SK-N-SH (cell line): ENCODE results near the gene TRIM29. TPM values are rescaled to one million over a fixed set of nuclear protein-coding genes. Genes with fewer than 3 reads are reported as not detected.

Source experiments
- CTCF ChIA-PET: fragments of 300-600, 350-600 bp; formaldehyde crosslinking; extraction: SDS; loops from one replicate; lab custom pipeline; 2021; lab: Yijun Ruan, JAX
- POLR2A ChIA-PET: fragments of 350-600 bp; sonication (Branson Sonifier 250); formaldehyde crosslinking; extraction: SDS; loops from one replicate; lab custom pipeline; 2020; ENCODE audit warnings: antibody characterized with exemption, inconsistent platforms; lab: Yijun Ruan, JAX
- DNase-seq: peaks from one replicate; pipeline ENCODE4 v3.0.0; 2012
- H2AFZ ChIP-seq: fragments of 200-600 bp; sonication (generic); 2 replicates; pipeline ENCODE4 v1.8.1; 2016; ENCODE audit warnings: antibody characterized with exemption, mild to moderate bottlenecking, low read depth
- H3F3A ChIP-seq: fragments of 200-600 bp; sonication (generic); replicated peaks from 2 replicates; pipeline ENCODE3; 2016; ENCODE audit warnings: antibody characterized with exemption, mild to moderate bottlenecking; ENCODE audit not compliant: insufficient read depth
- H3K27ac ChIP-seq, 2 experiments: fragments of 200-500 bp in 1 of 2; fragments of 200-600 bp in 1 of 2; sonication (Bioruptor generic) in 1 of 2; sonication (generic), shearing (Covaris generic) in 1 of 2; 2 replicates each; pipeline versions ENCODE4 v1.5.1 to v1.6.1; 2014 to 2016; ENCODE audit warnings: low read depth in 2 of 2, inconsistent platforms in 1 of 2, low read length in 1 of 2, mild to moderate bottlenecking in 1 of 2, mixed read lengths in 1 of 2
- H3K27me3 ChIP-seq: fragments of 200-600 bp; sonication (generic), shearing (Covaris generic); 2 replicates; pipeline ENCODE4 v1.6.1; 2016; ENCODE audit warnings: mixed run types; ENCODE audit not compliant: insufficient read depth
- H3K36me3 ChIP-seq, 2 experiments: fragments of 200-500 bp in 1 of 2; fragments of 200-600 bp in 1 of 2; sonication (Bioruptor generic) in 1 of 2; sonication (generic) in 1 of 2; replicated peaks in 1 of 2; 2 replicates each; pipeline versions ENCODE3 to v1.5.1; 2014 to 2016; ENCODE audit warnings: low read length in 1 of 2, mild to moderate bottlenecking in 1 of 2; ENCODE audit not compliant: insufficient read depth in 2 of 2, control insufficient read depth in 1 of 2
- H3K4me1 ChIP-seq, 2 experiments: fragments of 200-500 bp in 1 of 2; fragments of 200-600 bp in 1 of 2; sonication (Bioruptor generic) in 1 of 2; sonication (generic), shearing (Covaris generic) in 1 of 2; 2 replicates each; pipeline versions ENCODE4 v1.5.1 to v1.6.1; 2014 to 2016; ENCODE audit warnings: low read depth in 1 of 2, low read length in 1 of 2, mixed run types in 1 of 2; ENCODE audit not compliant: insufficient read depth in 2 of 2, control insufficient read depth in 1 of 2
- H3K4me2 ChIP-seq: fragments of 200-600 bp; sonication (generic), shearing (Covaris generic); 2 replicates; pipeline ENCODE4 v1.6.1; 2017; ENCODE audit warnings: mixed run types
- H3K4me3 ChIP-seq, 2 experiments: fragments of 200-500 bp in 1 of 2; fragments of 200-600 bp in 1 of 2; sonication (Bioruptor generic) in 1 of 2; sonication (generic), shearing (Covaris generic) in 1 of 2; 2 replicates each; pipeline versions ENCODE4 v1.5.1 to v1.8.1; 2014 to 2016; ENCODE audit warnings: low read depth in 2 of 2, inconsistent platforms in 1 of 2, low read length in 1 of 2, mild to moderate bottlenecking in 1 of 2, mixed read lengths in 1 of 2, moderate library complexity in 1 of 2
- H3K79me2 ChIP-seq: fragments of 200-600 bp; sonication (generic); 2 replicates; pipeline ENCODE4 v1.8.1; 2017; ENCODE audit warnings: mild to moderate bottlenecking; ENCODE audit not compliant: insufficient read depth
- H3K9ac ChIP-seq: fragments of 200-600 bp; sonication (generic); 2 replicates; pipeline ENCODE4 v1.6.1; 2017; ENCODE audit warnings: mixed run types
- H3K9me2 ChIP-seq: fragments of 200-600 bp; sonication (generic); 2 replicates; pipeline ENCODE4 v1.6.1; 2017; ENCODE audit warnings: mixed run types
- H3K9me3 ChIP-seq: fragments of 200-600 bp; sonication (generic); 2 replicates; pipeline ENCODE4 v1.6.1; 2017; ENCODE audit warnings: mixed run types, mild to moderate bottlenecking, moderate library complexity
- H4K20me1 ChIP-seq: fragments of 200-600 bp; sonication (generic); 2 replicates; pipeline ENCODE4 v1.6.1; 2017; ENCODE audit warnings: mild to moderate bottlenecking, mixed run types; ENCODE audit not compliant: insufficient read depth
- CHD2 ChIP-seq: fragments of 150-350 bp; IDR thresholded peaks from 2 replicates; pipeline ENCODE4 v1.6.1; 2018; ENCODE audit warnings: low read length; ENCODE audit not compliant: partially characterized antibody
- FOSL2 ChIP-seq: IDR thresholded peaks from 2 replicates; pipeline ENCODE4 v1.4.0; 2012; ENCODE audit warnings: low read depth, mild to moderate bottlenecking, moderate library complexity, borderline replicate concordance
- FOXM1 ChIP-seq: IDR thresholded peaks from 2 replicates; pipeline ENCODE4 v1.4.0; 2012; ENCODE audit warnings: low read depth, mild to moderate bottlenecking
- GABPA ChIP-seq: IDR thresholded peaks from 2 replicates; pipeline ENCODE4 v1.4.0; 2012; ENCODE audit warnings: low read depth, mild to moderate bottlenecking
- MEF2A ChIP-seq: IDR thresholded peaks from 2 replicates; pipeline ENCODE4 v1.4.0; 2012; ENCODE audit warnings: low read depth, borderline replicate concordance
- RAD21 ChIP-seq: IDR thresholded peaks from 2 replicates; pipeline ENCODE4 v1.6.1; 2012; ENCODE audit warnings: mild to moderate bottlenecking, low read length
- RXRA ChIP-seq: IDR thresholded peaks from 2 replicates; pipeline ENCODE4 v1.4.0; 2012; ENCODE audit warnings: low read depth, mild to moderate bottlenecking, borderline replicate concordance
- YY1 ChIP-seq: IDR thresholded peaks from 2 replicates; pipeline ENCODE4 v1.4.0; 2012; ENCODE audit warnings: low read depth, mild to moderate bottlenecking
- WGBS: methylation state at CpG from one replicate; pipeline ENCODE4 v1.1.6; 2017; ENCODE audit warnings: low lambda C conversion rate; 5-methylcytosine and 5-hydroxymethylcytosine counted together
- polyA plus RNA-seq, 3 experiments: library from polyadenylated mRNA; depleted of rRNA; stranded (reverse); fragments of >200 nt; gene quantifications; 2 replicates each; pipeline ENCODE4 v1.2.3, GENCODE V29; 2012
- TF ChIP-seq, protein P1 (sequence below): IDR thresholded peaks from 2 replicates; pipeline ENCODE4 v1.4.0; 2012; ENCODE audit warnings: low read depth, borderline replicate concordance
- TF ChIP-seq, protein P2 (sequence below): fragments of 200-600 bp; sonication (generic); IDR thresholded peaks from 2 replicates; pipeline ENCODE4 v1.6.1; 2017; ENCODE audit warnings: antibody characterized with exemption, mild to moderate bottlenecking, moderate library complexity

TRIM29 gene
- polyA plus RNA-seq, 1 of the 3 experiments (the other 2 are of a cell fraction) = 0.03 TPM

DNA sequence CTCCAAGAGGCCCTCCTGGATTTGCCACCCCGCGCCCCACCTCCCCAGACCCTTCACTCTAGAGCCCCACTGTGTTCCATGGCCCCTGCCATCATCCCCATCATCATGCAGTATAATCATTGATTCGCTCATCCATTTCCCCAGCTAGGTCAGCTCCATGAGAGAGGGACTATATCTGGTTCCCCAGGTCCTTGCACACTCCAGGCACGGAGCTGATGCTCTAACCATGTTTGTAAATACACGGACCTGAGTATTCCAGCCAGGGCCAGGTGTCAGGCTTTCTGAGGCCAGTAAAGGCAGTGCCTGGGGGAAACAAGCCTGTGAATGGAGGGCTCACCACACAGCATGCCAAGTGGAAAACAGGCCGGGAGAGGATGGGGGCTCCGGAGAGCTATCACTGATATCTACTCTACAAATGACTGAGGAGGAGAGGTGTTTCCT is 45.8 kb upstream of the TRIM29 start:
- Histone ChIP-seq H3K4me1 (peaks cover 5 to 58% of the 10 kb centered on the region in 2 experiments; a peak in 2 of 4 replicates), H2AFZ (no peak overlapping the region), H3K9me3 (no peaks in the 10 kb centered on the region), H3K79me2 (no peaks in the 10 kb centered on the region), H3F3A (no peaks in the 10 kb centered on the region), H3K4me3 (no peak overlapping the region), H3K9me2 (no peaks in the 10 kb centered on the region), H3K27me3 (no peaks in the 10 kb centered on the region), H4K20me1 (no peaks in the 10 kb centered on the region), H3K27ac (no peak overlapping the region), H3K9ac (no peak overlapping the region), H3K4me2 (no peak overlapping the region), H3K36me3 (no peaks in the 10 kb centered on the region)
- ChIA-PET CTCF (interaction anchor here (0.8 to 8.0 kb wide), 7 partner anchors 11 to 170 kb away, joined by 3 to 68 read pairs (median 5); no protein-coding TSS in a partner anchor), POLR2A (no interaction called here)
- 80% methylated on average over 7 of the region's 7 CpGs for WGBS
- no peak for DNase-seq
- TF ChIP-seq CHD2 (no peak), MEF2A (no peak), GABPA (no peak), FOSL2 (no peak), FOXM1 (no peak), YY1 (no peak), RXRA (no peak)
- TF ChIP-seq, protein P1, sequence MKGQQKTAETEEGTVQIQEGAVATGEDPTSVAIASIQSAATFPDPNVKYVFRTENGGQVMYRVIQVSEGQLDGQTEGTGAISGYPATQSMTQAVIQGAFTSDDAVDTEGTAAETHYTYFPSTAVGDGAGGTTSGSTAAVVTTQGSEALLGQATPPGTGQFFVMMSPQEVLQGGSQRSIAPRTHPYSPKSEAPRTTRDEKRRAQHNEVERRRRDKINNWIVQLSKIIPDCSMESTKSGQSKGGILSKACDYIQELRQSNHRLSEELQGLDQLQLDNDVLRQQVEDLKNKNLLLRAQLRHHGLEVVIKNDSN = no peak

DNA sequence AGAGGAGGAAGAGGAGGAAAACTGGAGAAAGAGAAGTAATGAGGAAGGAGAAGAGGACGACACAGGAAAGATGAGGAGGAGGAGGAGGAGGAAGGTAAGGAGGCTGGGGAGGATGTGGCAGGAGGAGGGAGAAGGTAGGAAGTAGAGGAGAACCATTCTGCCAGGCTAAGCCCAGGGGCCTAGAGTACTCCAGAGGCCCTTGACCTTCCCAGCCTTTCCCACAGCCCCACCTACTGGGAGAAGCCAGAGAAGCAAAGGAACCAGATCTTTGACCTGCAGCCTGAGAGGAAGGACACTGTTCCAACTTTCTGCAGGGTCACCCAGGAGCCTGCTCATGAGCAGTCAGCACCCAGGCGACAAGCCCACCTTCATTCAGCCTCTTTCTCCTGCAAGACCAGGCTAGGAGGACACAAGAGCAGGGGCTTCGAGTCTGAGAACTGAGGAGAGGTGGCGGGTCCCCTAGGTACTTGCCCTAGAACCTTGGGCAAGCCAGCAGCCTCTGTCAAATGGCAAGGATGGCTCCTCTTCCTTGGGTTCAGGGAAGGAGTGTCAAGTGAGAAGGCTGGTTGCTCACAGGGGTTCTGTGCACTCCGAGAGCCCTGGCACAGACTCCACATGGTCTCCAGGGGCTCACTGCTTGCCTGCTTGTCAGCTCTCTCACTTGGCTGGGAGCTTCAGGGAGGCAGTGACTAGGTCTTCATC is 45.0 kb upstream of the TRIM29 start:
- H3K4me3 ChIP-seq = no peak overlapping the region
- no peaks in the 10 kb centered on the region for H3K79me2 ChIP-seq
- no peaks in the 10 kb centered on the region for H3K9me2 ChIP-seq
- DNase-seq = no peak
- H3K4me2 ChIP-seq = no peak overlapping the region
- no peak overlapping the region for H2AFZ ChIP-seq
- ChIA-PET CTCF (interaction anchor here (0.6 to 8.0 kb wide), 8 partner anchors 10 to 305 kb away, joined by 3 to 68 read pairs (median 8); no protein-coding TSS in a partner anchor), POLR2A (no interaction called here)
- H3K27me3 ChIP-seq = no peaks in the 10 kb centered on the region
- H3K36me3 ChIP-seq = no peaks in the 10 kb centered on the region
- TF ChIP-seq RAD21 = peak; percentile 42
- TF ChIP-seq, protein P1 = no peak
- TF ChIP-seq, protein P2, sequence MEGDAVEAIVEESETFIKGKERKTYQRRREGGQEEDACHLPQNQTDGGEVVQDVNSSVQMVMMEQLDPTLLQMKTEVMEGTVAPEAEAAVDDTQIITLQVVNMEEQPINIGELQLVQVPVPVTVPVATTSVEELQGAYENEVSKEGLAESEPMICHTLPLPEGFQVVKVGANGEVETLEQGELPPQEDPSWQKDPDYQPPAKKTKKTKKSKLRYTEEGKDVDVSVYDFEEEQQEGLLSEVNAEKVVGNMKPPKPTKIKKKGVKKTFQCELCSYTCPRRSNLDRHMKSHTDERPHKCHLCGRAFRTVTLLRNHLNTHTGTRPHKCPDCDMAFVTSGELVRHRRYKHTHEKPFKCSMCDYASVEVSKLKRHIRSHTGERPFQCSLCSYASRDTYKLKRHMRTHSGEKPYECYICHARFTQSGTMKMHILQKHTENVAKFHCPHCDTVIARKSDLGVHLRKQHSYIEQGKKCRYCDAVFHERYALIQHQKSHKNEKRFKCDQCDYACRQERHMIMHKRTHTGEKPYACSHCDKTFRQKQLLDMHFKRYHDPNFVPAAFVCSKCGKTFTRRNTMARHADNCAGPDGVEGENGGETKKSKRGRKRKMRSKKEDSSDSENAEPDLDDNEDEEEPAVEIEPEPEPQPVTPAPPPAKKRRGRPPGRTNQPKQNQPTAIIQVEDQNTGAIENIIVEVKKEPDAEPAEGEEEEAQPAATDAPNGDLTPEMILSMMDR = peak; percentile 42
- H3K9me3 ChIP-seq = no peaks in the 10 kb centered on the region
- H4K20me1 ChIP-seq = no peaks in the 10 kb centered on the region
- H3K9ac ChIP-seq = no peak overlapping the region
- 49% methylated on average over 3 of the region's 5 CpGs for WGBS
- H3K4me1 ChIP-seq = peaks cover 5 to 51% of the 10 kb centered on the region in 2 experiments; a peak in 2 of 4 replicates
- no peaks in the 10 kb centered on the region for H3F3A ChIP-seq
- no peak overlapping the region for H3K27ac ChIP-seq
